ENCODE results near the gene TTC38. TPM values are rescaled to one million over a fixed set of nuclear protein-coding genes. Genes with fewer than 3 reads are reported as not detected.

Gene TTC38
- total RNA-seq, 1 donor from 2014 or later, result 16.1 TPM

DNA sequence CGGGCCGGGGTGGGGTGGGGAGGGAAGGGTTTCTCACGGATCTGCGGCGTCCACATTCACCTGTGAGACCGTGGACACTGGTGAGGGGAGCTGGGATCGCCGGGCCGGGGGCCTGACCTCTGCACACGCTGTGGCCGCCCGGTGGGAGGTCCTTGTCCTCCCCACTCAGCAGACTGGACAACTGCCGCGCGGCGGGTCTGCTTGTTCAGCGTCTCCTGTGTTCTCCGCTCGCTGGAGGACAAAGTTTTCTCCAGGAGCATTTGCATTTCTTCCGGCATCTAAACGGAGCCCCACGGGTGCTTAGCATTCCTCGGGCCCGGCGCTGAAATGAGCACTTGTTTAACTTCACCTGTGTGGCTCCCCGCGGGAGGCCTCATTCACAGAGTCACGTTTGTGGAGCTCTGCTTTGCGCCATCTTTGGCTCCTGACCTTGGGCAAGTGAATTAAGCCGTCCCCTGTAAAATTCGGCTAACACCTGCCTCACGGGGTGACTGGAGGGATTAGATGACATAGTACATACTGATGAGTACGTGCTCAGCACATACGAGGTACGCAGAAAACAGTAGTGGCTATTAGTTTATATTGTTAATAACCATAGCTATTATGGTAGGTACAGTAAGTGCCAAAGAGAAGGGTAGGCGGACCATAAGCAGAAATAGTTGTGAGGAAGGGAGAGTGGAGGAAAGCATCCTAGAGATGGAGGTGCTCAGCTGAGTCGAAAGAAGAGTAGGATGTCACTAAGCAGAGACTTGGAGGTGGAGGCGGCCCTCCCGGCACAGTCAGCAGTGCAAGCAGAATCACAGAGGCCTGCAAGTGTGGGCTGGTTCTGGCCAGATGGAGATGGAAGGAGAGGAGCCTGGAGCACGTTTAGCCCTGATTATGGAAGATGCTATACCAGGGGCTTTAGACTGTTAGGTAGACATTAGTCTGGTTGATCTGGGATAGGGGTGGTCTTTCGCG, 68.6 kb downstream of the TTC38 start:
- Histone ChIP-seq H3K4me3 (ENCODE audit: insufficient read depth, low read depth, low read length) (peak overlapping the region; percentile 85), H3K4me1 (ENCODE audit: insufficient read depth, low read length) (peaks cover 8% of the 10 kb centered on the region), H3K9me3 (ENCODE audit: insufficient read depth, low read depth, low read length) (no peaks in the 10 kb centered on the region), H3K27ac (ENCODE audit: low read depth, low read length) (peak overlapping the region; percentile 59), H3K27me3 (ENCODE audit: insufficient read depth, low read length) (no peaks in the 10 kb centered on the region), H3K9ac (ENCODE audit: low read length) (peak overlapping the region; percentile 89), H2AFZ (ENCODE audit: low read depth, low read length) (peak overlapping the region; percentile 90), H3K4me2 (ENCODE audit: low read length) (peak overlapping the region; percentile 91), H4K20me1 (ENCODE audit: insufficient read depth, low read length) (peaks cover 32% of the 10 kb centered on the region), H3K79me2 (ENCODE audit: insufficient read depth, low read length) (peaks cover 35% of the 10 kb centered on the region), H3K36me3 (ENCODE audit: insufficient read depth, low read length) (peaks cover 17% of the 10 kb centered on the region)
- peaks cover 12% of the 10 kb centered on the region for H3K4me1 Mint-ChIP-seq (ENCODE audit: low read depth, unreplicated experiment)
- H3K9me3 Mint-ChIP-seq (ENCODE audit: unreplicated experiment), result no peaks in the 10 kb centered on the region
- H3K36me3 Mint-ChIP-seq (ENCODE audit: low read depth, unreplicated experiment), result peaks cover 9% of the 10 kb centered on the region
- TF ChIP-seq EZH2 (IDR thresholded peaks at IDR 0.05; ENCODE audit: insufficient read depth, low read length), result no peak
- TF ChIP-seq, protein P1, sequence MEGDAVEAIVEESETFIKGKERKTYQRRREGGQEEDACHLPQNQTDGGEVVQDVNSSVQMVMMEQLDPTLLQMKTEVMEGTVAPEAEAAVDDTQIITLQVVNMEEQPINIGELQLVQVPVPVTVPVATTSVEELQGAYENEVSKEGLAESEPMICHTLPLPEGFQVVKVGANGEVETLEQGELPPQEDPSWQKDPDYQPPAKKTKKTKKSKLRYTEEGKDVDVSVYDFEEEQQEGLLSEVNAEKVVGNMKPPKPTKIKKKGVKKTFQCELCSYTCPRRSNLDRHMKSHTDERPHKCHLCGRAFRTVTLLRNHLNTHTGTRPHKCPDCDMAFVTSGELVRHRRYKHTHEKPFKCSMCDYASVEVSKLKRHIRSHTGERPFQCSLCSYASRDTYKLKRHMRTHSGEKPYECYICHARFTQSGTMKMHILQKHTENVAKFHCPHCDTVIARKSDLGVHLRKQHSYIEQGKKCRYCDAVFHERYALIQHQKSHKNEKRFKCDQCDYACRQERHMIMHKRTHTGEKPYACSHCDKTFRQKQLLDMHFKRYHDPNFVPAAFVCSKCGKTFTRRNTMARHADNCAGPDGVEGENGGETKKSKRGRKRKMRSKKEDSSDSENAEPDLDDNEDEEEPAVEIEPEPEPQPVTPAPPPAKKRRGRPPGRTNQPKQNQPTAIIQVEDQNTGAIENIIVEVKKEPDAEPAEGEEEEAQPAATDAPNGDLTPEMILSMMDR (IDR thresholded peaks at IDR 0.05; ENCODE audit: insufficient read depth, low read depth, low read length), result no peak
- H3K27me3 Mint-ChIP-seq (ENCODE audit: low read depth, unreplicated experiment), result no peaks in the 10 kb centered on the region
- no peak for FAIRE-seq
- no peak for DNase-seq (ENCODE audit: low read depth)
- H3K27ac Mint-ChIP-seq (ENCODE audit: unreplicated experiment), result peak overlapping the region; percentile 88
- peak overlapping the region; percentile 94 for H3K4me3 Mint-ChIP-seq (ENCODE audit: unreplicated experiment)

DNA sequence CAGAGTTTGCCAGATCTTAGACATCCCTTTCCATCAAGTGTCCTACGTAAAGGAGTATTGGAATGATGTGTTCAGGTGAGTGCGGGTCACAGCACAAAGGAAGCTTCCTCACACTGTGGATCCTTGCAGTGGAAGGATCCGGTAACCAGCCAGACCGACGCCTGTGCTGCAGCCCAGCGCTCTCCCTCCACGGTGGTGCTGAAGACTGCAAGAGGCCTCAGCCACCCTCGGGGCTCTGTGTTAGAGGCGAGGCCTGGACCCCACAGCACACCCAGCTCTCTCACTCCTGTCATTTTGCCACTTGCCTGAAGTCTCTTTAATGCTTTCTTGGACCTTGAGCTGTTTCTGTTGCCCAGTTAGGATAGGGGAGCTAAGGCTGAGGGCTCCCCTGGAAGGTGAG, 70.1 kb downstream of the TTC38 start:
- Histone ChIP-seq H3K27ac (ENCODE audit: low read depth, low read length) (no peak overlapping the region), H2AFZ (ENCODE audit: low read depth, low read length) (no peak overlapping the region), H3K27me3 (ENCODE audit: insufficient read depth, low read length) (no peaks in the 10 kb centered on the region), H3K9ac (ENCODE audit: low read length) (no peak overlapping the region), H3K4me1 (ENCODE audit: insufficient read depth, low read length) (peaks cover 8% of the 10 kb centered on the region), H3K4me2 (ENCODE audit: low read length) (no peak overlapping the region), H3K9me3 (ENCODE audit: insufficient read depth, low read depth, low read length) (no peaks in the 10 kb centered on the region), H3K4me3 (ENCODE audit: insufficient read depth, low read depth, low read length) (no peak overlapping the region), H3K79me2 (ENCODE audit: insufficient read depth, low read length) (peaks cover 39% of the 10 kb centered on the region), H3K36me3 (ENCODE audit: insufficient read depth, low read length) (peaks cover 24% of the 10 kb centered on the region), H4K20me1 (ENCODE audit: insufficient read depth, low read length) (peaks cover 43% of the 10 kb centered on the region)
- no peak for TF ChIP-seq EZH2 (IDR thresholded peaks at IDR 0.05; ENCODE audit: insufficient read depth, low read length)
- TF ChIP-seq, protein P1 (IDR thresholded peaks at IDR 0.05; ENCODE audit: insufficient read depth, low read depth, low read length), result no peak
- no peaks in the 10 kb centered on the region for H3K27me3 Mint-ChIP-seq (ENCODE audit: low read depth, unreplicated experiment)
- peaks cover 9% of the 10 kb centered on the region for H3K36me3 Mint-ChIP-seq (ENCODE audit: low read depth, unreplicated experiment)
- H3K9me3 Mint-ChIP-seq (ENCODE audit: unreplicated experiment), result no peaks in the 10 kb centered on the region
- DNase-seq (ENCODE audit: low read depth), result no peak
- H3K4me3 Mint-ChIP-seq (ENCODE audit: unreplicated experiment), result no peak overlapping the region
- H3K4me1 Mint-ChIP-seq (ENCODE audit: low read depth, unreplicated experiment), result peaks cover 6% of the 10 kb centered on the region
- FAIRE-seq, result no peak
- no peak overlapping the region for H3K27ac Mint-ChIP-seq (ENCODE audit: unreplicated experiment)

DNA sequence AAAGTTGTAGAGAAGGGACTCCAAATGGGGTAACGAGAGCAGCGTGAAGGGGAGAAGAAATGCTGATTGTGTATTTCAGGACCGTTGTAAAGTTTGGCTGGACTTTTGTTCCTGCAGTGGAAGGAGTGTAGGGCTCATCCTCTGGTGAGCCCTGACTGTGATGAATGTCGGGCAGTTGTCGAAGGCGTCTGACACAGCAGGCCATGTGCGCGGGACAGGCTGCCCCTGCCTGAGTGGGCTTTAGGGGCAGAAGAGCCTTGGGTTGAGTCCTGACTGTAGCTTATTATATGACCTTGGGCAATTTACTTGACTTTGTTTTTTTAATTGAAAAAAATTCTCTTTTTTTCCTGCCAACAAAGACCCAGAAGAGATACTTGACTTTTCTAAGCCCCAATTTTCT, 70.8 kb downstream of the TTC38 start:
- Histone ChIP-seq H3K27ac (ENCODE audit: low read depth, low read length) (no peak overlapping the region), H2AFZ (ENCODE audit: low read depth, low read length) (no peak overlapping the region), H3K79me2 (ENCODE audit: insufficient read depth, low read length) (peaks cover 41% of the 10 kb centered on the region), H3K27me3 (ENCODE audit: insufficient read depth, low read length) (no peaks in the 10 kb centered on the region), H3K9me3 (ENCODE audit: insufficient read depth, low read depth, low read length) (no peaks in the 10 kb centered on the region), H3K4me2 (ENCODE audit: low read length) (no peak overlapping the region), H3K36me3 (ENCODE audit: insufficient read depth, low read length) (peaks cover 28% of the 10 kb centered on the region), H4K20me1 (ENCODE audit: insufficient read depth, low read length) (peaks cover 49% of the 10 kb centered on the region), H3K4me3 (ENCODE audit: insufficient read depth, low read depth, low read length) (no peak overlapping the region), H3K4me1 (ENCODE audit: insufficient read depth, low read length) (peaks cover 8% of the 10 kb centered on the region), H3K9ac (ENCODE audit: low read length) (no peak overlapping the region)
- DNase-seq (ENCODE audit: low read depth) (no peak), FAIRE-seq (no peak)
- no peaks in the 10 kb centered on the region for H3K27me3 Mint-ChIP-seq (ENCODE audit: low read depth, unreplicated experiment)
- H3K4me3 Mint-ChIP-seq (ENCODE audit: unreplicated experiment), result no peak overlapping the region
- H3K4me1 Mint-ChIP-seq (ENCODE audit: low read depth, unreplicated experiment), result peaks cover 7% of the 10 kb centered on the region
- H3K9me3 Mint-ChIP-seq (ENCODE audit: unreplicated experiment), result no peaks in the 10 kb centered on the region
- TF ChIP-seq, protein P1 (IDR thresholded peaks at IDR 0.05; ENCODE audit: insufficient read depth, low read depth, low read length), result no peak
- no peak for TF ChIP-seq EZH2 (IDR thresholded peaks at IDR 0.05; ENCODE audit: insufficient read depth, low read length)
- no peak overlapping the region for H3K27ac Mint-ChIP-seq (ENCODE audit: unreplicated experiment)
- H3K36me3 Mint-ChIP-seq (ENCODE audit: low read depth, unreplicated experiment), result peaks cover 9% of the 10 kb centered on the region

All from astrocyte (in vitro differentiated cells and primary cell).